ENCODE data around the gene CSMD2. TPM values are rescaled to one million over a fixed set of nuclear protein-coding genes. Genes with fewer than 3 reads are reported as not detected.

Gene CSMD2
- total RNA-seq, 2 experiments from 2014 or later, result not detected

- POLR2A ChIA-PET, result no interaction called here
- CTCF ChIA-PET, result no interaction called here
These were observed 557.5 kb downstream of the CSMD2 start for GRCh38 chr1:33607444-33608005.

GRCh38 chr1:33606272-33606671, 558.8 kb downstream of the CSMD2 start:
- POLR2A ChIA-PET, result no interaction called here
- CTCF ChIA-PET, result no interaction called here

DNA sequence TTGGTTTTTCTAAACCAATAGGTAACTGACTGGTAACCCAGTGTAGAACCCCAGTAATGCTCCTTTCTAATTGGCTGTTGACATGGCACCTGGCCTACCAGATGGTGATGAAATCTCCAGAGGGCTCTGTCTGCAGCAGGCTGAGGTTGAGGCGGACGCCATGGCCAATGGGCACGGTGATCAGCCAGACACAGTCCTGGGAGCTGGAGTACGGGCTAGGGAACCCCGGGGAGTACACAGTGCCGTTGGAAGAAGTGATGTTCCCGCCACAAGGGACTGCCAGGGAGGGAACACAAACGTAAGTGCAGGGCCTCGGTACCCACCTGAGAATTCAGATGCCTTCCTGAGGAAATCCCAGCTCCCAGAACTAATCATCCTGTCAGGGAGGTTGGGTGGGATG, 562.8 kb downstream of the CSMD2 start:
- CTCF ChIA-PET, result interaction anchor here (0.8 kb wide), 1 partner anchor 10 kb away, joined by 3 read pairs; no protein-coding TSS in a partner anchor

GRCh38 chr1:33601751-33602150, 563.3 kb downstream of the CSMD2 start:
- ChIA-PET CTCF (no interaction called here), POLR2A (no interaction called here)

More for the DNA sequence above, 562.8 kb downstream of the CSMD2 start:
- POLR2A ChIA-PET, result no interaction called here

- ChIA-PET POLR2A (no interaction called here), CTCF (no interaction called here)
These were observed 565.4 kb downstream of the CSMD2 start for GRCh38 chr1:33599516-33600115.

DNA sequence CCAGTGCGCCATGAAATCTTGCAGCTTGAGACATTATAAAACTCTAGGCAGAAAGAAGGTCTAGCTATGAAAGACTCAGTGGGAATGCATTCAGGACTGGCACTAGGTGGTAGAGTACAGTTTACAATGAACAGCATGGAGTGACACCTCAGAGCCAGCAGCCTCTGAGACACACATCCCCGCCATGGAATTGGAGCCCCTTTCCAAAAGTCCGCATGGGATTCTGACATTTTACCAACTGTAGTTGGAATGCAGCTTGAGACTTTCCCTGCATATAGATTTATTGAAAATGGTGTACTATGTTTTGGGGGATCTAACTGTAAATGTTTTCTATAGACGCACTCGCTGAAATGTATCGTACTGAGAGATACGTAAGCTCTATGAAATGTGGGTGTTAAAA, 576.3 kb downstream of the CSMD2 start:
- ChIA-PET CTCF (no interaction called here), POLR2A (no interaction called here)

DNA sequence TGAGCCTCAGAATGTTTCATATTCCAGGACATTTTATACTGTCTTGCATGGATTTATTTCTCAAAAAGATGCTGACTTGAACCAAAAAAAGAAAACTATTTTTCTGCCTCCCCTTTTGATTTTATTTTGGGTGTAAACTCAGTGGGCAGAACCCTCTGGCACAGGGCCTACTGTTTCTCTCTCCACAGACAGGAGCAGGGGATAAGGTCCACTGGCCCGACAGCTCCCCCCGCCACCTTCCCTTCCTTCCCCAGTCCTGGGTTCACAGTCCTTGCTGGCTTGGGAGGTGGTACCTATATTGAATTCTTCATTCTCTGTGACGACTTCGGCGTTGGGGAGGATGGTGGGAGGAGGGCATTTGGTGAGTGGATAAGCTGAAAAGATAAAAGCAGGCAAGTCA, 578.2 kb downstream of the CSMD2 start:
- ChIA-PET POLR2A (no interaction called here), CTCF (no interaction called here)

- CTCF ChIA-PET, result no interaction called here
- POLR2A ChIA-PET, result no interaction called here
These were observed 578.9 kb downstream of the CSMD2 start for GRCh38 chr1:33586106-33586505.

DNA sequence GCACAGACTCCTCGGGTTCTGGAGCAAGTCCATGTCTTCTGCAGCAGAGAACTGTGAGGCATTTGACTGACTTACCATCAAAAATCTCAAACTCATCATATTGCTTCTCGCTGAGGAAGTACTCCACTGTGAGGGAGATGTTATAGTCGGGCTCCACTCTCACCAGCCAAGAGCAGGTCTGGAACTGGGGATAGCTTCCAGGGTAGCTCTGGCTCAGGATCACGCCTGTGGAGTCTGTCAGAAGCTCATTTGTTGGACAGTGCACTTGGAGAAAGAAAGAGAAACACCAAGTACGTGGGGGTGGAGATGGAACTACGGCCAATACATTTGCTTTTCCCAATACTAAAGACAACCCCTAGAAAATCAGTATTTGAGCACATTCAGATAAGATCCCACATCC, 581.5 kb downstream of the CSMD2 start:
- CTCF ChIA-PET, result no interaction called here
- POLR2A ChIA-PET, result no interaction called here

DNA sequence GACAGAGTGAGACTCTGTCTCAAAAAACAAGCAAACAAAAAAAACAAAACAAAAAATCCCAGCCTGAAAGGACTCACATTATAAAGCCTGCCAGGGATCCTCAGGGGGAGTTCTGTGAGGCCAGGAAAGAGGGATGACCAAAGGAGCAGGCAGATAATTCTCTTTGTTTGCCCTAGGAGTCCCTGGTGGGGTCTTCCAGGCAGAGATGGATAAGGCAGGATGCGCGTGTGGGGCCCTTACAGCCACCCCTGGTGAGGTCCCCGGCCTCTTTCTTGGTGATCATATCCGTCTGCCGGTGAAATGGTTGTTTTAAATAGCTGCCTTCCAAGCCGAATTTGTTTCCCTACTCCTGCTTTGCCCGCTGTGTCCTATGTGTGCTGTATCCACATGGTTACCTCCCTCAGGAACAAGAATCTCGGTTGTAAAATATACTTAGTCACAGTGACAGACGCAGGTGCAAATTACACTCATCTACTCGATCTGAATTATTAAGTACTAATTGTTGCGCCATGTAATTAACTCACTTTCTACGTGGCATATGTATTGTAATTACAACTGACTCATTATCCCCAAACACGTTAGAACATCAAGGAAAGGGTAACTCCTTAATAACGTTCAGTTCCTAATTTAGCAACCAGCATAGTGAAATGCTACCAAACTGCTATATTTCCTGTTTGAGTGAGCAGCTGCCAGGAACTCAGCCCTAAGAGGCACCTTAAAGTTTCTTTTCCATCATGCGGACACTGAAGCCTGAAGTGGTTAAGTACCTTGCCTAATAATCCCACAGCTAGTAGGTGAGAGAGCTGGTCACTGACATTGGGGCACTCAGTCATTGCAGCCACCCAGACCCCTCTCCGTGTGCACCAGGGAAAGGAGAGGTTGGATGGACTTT, 586.2 kb downstream of the CSMD2 start:
- POLR2A ChIA-PET, result no interaction called here
- CTCF ChIA-PET, result no interaction called here

DNA sequence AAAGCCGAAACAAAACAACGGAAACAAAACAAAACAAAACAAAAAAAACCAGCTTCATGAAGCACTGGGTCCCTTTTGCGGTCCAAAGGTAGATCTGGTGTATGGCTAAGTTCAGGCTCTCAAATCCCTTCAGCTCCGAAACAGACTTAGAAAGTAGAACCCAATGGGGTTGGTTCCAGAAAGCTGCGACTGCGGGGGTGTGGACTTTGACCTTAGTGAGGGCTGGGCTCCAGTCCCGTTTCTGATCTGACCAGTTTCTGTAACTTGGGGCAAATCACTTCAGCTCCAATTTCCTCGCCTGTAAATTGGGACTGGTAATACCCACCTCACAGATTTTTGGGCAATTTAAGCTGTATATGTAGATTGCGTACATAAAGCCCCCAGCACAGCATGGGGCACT, 587.4 kb downstream of the CSMD2 start:
- POLR2A ChIA-PET, result no interaction called here
- CTCF ChIA-PET, result no interaction called here

DNA sequence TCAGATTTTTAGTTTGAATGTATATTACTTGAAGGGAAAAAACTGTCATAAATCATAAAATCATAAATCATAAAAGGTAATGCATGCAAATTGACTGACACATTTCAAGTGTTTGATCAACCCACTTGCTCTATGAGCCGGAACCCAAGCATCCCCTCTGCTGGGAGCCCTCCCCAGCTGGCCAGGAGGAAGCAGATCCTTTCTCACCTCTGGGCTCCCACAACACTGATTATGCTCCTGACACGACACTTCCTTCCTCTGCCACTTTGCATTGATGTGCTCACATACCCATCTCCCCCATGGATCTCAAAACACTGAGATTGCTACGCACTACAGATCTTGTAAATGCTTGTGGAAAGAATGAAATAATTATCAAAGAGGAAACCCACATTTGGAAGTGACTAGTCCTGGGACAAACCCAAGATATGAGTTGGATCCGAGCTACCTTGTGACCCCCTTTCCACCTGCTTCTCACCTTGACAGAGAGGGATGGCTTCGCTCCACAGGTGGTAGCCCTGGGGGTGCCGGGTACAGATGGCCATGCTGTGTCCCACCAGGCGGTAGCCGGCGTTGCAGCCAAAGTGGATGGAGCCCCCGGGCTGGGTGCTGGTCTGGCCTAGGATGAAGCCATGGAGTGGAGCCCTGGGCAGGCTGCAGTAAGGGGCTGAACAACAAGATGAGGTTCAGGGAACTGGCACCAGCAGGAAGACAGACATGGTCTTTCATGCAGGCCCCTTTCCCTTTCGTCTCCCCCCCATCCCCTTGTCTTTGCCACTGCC, 588.0 kb downstream of the CSMD2 start:
- ChIA-PET CTCF (no interaction called here), POLR2A (no interaction called here)

DNA sequence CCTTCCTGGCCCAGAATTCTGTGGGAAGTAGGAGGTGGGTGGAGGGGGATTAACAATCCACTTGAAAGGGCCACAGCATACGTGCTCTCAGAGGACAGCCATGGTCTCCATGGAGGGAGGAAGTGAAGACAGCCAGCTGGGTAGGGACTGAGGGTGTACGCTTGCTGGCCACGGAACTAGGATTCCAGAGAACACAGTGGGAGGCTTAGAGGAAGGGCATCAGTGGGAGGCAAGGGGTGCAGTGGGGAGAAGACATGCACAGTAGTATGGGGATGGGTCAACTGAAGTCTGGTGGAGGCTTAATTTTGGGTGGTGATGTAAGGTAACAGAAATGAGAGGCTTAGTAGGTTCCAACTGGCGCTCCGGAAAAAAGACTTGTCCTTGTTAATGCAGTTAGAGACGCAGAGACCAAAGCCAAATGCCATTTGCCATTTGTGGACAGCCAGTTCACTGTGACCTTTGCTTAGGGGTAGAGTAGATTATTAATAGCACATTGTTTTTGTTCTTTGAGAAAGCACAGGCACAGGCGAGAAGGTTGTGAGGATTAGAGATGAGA, 589.6 kb downstream of the CSMD2 start:
- CTCF ChIA-PET, result no interaction called here
- POLR2A ChIA-PET, result no interaction called here

DNA sequence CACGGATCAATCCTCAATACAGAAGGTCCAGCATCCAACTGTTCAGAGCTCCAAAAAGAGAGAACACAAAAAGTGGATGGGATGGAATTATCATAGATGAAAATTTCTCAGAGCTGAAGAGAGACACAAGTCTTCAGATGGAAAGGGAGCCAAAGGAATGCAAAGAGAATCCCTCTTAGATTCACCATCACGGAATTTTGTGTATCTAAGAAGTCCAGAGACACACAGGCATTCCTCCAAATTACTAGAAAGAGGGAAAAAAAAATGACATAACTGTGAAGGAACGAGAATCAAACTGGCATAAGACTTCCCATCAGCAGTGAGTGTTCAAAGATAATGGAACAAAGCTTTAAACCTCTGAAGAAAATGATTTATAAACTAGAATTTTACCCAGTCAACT, 591.4 kb downstream of the CSMD2 start:
- ChIA-PET POLR2A (no interaction called here), CTCF (no interaction called here)

DNA sequence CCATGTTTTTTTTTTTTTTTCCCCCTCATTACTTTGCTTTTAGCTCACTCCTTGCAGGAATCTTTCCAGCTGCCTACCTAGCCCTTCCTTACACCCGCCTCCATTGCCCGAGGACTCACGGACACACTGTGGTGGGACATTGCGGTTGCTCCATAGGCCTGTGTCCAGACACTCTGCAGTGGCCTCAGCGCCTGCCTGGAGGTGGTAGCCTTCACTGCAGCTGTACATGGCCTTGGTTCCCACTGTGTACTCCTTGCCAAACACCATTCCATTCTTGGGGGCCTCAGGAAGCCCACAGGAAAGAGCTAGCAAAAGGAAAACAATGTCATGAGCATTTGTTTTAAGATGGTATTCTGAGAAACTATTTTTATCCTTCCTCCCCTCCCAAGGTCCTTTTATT, 592.6 kb downstream of the CSMD2 start:
- CTCF ChIA-PET, result no interaction called here
- POLR2A ChIA-PET, result no interaction called here

- POLR2A ChIA-PET, result no interaction called here
- CTCF ChIA-PET, result no interaction called here
These were observed 595.7 kb downstream of the CSMD2 start for GRCh38 chr1:33569331-33569730.

GRCh38 chr1:33563699-33564098, 601.3 kb downstream of the CSMD2 start:
- ChIA-PET POLR2A (no interaction called here), CTCF (no interaction called here)

- ChIA-PET POLR2A (no interaction called here), CTCF (no interaction called here)
These were observed 602.5 kb downstream of the CSMD2 start for GRCh38 chr1:33562563-33562962.

- CTCF ChIA-PET, result no interaction called here
- POLR2A ChIA-PET, result no interaction called here
These were observed 603.5 kb downstream of the CSMD2 start for GRCh38 chr1:33561576-33561975.

DNA sequence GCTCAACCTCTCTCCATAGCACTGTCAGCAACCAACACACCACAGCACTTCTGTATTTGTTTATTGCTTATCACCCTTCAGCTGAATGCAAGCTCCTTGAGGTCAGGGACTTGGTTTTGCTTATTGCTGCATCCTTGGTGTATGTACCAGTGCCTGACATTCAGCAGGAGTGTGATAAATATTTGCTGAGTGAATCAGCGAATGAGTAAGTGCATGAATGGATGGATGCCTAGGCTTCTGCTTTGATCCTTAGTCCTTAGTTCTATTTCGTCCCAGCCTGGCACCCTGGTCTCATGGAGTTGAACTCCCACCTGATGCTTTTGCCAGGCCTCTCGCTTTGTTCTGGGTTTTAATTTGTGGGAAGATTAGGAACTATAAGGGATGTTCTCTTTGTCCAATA, 604.4 kb downstream of the CSMD2 start:
- ChIA-PET POLR2A (no interaction called here), CTCF (no interaction called here)

DNA sequence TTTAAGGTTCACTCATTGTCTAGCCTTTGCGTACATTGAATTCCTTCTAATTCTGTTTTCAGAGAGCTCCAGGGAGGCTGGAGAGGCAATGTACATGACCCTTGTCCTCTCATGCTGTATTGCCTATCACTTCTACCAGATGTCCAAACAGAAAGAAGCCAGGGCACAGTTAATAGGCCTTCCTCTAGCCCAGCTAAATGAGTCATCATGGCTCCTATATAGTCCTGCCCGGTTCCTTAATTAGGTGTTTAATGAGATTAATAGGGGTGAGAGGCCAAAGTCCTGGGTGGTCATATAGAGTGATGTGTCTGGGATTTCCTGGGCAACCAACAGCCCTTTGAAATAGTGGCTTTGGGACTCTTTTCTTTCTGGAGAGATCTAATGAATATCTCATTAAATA, 616.3 kb downstream of the CSMD2 start:
- ChIA-PET CTCF (no interaction called here), POLR2A (no interaction called here)

All from activated CD8-positive, alpha-beta memory T cell treated with anti-CD3 and anti-CD28 coated beads for 36 hours (primary cell).